Measurements from ENCODE around the gene ELMO3. TPM values are rescaled to one million over a fixed set of nuclear protein-coding genes. Genes with fewer than 3 reads are reported as not detected.

ELMO3 gene
- total RNA-seq, 1 donor, result 0.09 TPM

DNA sequence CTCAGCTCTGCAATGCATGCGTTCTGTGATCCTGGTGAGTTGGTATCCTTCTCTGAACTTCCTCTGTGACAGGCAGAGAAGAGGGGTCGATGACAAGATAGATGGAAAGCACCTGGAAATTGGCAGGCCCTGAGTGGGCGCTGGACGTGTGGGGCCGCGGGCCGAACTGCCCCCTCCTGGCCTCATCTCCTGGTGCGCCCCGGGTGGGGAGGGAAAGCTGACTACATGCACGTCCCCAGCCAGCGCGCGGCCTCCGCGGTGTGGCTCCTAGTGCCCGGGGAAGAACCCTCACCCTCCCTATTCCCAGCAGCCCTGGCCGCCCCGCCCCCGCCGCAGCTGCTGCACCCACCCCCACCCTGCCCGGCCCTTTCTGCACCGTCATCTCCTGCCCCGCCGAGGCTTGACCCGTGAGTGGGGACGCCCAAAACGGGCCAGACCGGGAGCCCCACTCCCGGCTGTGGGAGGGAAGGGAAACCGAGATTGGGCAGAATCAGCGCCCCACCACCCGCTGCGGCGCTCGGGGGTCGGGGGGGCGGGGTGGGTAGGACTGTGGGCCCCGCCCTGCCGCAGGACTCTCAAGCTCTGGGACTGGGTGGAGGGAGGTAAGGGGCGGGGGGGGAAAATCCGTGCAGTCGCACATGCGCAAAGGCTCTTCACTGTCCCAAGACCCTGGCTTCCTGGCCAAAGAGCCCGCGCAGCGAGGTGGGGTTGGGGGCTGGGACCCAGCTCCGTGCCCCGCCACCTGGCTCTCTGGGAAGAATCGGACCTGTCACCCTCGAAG, 28.6 kb upstream of the ELMO3 start, which contains the start of gene NOL3:
Gene NOL3 (plus strand): TSS at position 371 of the 781 bp plus-strand sequence.
- TF ChIP-seq, protein P1, sequence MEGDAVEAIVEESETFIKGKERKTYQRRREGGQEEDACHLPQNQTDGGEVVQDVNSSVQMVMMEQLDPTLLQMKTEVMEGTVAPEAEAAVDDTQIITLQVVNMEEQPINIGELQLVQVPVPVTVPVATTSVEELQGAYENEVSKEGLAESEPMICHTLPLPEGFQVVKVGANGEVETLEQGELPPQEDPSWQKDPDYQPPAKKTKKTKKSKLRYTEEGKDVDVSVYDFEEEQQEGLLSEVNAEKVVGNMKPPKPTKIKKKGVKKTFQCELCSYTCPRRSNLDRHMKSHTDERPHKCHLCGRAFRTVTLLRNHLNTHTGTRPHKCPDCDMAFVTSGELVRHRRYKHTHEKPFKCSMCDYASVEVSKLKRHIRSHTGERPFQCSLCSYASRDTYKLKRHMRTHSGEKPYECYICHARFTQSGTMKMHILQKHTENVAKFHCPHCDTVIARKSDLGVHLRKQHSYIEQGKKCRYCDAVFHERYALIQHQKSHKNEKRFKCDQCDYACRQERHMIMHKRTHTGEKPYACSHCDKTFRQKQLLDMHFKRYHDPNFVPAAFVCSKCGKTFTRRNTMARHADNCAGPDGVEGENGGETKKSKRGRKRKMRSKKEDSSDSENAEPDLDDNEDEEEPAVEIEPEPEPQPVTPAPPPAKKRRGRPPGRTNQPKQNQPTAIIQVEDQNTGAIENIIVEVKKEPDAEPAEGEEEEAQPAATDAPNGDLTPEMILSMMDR (IDR thresholded peaks at IDR 0.05; ENCODE audit: insufficient read depth, low read length), result no peak
- DNase-seq (ENCODE audit: low read depth), result peak; percentile 85
- peak within 1 kb of the TSS; percentile 65 for H3K4me3 ChIP-seq (ENCODE audit: low read depth, low read length)

DNA sequence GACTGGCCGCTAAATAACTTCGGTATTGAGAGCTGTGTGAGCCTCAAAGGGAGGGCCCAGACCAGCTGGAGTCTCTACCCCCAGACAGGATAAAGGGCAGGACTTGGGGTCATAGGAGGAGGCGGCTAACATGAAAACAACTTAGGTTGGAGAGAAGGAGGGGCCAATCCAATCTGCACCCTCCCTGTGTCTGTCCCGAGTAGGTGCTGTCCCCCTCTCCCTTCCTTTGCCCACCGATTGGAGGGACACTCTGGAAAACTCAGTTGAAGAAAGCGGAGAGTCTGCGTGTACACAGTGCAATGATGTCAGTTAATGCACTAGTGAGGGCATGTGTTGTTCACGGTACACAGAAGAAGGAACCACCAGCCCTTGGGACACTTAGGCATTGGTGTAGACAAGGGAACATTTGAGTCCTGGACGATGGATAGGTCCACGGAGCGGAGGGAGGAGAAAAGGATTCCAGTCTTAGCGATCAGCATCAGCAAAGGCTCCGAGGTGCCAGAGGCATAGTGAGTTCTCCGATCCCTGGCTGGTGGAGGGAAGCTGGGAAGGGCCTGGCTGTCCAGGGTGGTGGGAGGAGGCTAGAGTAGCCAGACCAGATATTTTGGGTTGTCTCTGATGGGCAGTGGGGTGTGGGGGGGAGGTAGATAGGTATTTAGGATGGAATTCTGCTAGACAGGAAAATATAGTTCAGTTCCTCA, 27.8 kb upstream of the ELMO3 start:
- H3K4me3 ChIP-seq (ENCODE audit: low read depth, low read length), result peak overlapping the region; percentile 65
- TF ChIP-seq, protein P1 (IDR thresholded peaks at IDR 0.05; ENCODE audit: insufficient read depth, low read length), result no peak
- peak; percentile 43 for DNase-seq (ENCODE audit: low read depth)

DNA sequence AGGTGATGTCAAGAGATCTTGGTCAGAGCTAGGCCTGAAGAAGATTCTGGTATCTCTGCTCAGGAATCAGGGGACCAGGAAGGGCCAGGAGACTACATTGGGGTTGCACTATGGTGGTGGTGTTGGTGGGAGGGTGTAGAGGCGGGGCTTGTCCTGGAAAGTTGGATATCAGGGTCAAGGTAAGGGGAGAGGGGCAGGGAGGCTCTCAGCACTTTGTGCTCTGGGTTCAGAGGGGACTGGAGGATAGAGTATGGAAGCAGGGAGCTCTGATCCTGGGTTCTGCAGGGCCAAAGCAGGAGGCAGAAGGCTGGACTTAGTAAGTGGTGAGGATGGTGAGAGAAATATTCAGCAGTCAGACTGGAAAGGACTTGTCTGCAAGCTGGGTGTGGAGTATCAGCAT, 25.6 kb upstream of the ELMO3 start:
- TF ChIP-seq, protein P1 (IDR thresholded peaks at IDR 0.05; ENCODE audit: insufficient read depth, low read length), result no peak
- H3K4me3 ChIP-seq (ENCODE audit: low read depth, low read length), result peak overlapping the region; percentile 55
- no peak for DNase-seq (ENCODE audit: low read depth)

DNA sequence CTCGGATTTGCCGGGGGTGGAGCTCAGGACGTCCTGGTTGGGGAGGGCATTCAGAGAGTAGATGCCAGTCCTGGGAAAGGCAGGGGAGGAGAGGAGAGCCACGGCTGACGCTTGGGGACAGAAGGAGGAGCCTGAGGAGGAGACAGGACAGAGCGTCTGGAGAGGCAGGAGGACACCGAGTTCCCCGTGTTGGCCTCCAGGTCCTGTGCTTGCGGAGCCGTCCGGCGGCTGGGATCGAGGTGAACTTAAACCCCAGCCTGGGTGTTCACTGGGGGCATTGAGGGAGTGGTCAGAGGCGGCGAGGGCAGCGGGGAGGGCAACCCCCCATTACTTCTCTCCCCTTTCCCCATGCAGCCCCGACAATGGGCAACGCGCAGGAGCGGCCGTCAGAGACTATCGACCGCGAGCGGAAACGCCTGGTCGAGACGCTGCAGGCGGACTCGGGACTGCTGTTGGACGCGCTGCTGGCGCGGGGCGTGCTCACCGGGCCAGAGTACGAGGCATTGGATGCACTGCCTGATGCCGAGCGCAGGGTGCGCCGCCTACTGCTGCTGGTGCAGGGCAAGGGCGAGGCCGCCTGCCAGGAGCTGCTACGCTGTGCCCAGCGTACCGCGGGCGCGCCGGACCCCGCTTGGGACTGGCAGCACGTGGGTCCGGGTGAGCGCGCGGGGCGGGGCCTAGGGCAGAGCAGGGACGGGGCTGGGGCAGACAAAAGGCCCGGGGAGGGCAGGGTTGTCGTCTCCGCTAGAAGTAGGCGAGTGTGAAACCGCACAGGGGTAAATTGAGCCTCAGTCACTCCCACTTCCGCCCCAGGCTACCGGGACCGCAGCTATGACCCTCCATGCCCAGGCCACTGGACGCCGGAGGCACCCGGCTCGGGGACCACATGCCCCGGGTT, 24.9 kb upstream of the ELMO3 start:
- TF ChIP-seq, protein P1 (IDR thresholded peaks at IDR 0.05; ENCODE audit: insufficient read depth, low read length), result peak; percentile 14
- DNase-seq (ENCODE audit: low read depth), result peak; percentile 72

DNA sequence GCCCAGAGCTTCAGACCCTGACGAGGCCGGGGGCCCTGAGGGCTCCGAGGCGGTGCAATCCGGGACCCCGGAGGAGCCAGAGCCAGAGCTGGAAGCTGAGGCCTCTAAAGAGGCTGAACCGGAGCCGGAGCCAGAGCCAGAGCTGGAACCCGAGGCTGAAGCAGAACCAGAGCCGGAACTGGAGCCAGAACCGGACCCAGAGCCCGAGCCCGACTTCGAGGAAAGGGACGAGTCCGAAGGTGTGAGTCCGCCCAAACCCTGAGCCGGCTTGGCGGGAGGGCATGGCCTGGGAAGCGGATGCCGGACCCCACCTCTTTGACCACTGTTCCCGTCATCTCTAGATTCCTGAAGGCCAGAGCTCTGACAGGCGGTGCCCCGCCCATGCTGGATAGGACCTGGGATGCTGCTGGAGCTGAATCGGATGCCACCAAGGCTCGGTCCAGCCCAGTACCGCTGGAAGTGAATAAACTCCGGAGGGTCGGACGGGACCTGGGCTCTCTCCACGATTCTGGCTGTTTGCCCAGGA, 24.2 kb upstream of the ELMO3 start:
- no peak for DNase-seq (ENCODE audit: low read depth)
- TF ChIP-seq, protein P1 (IDR thresholded peaks at IDR 0.05; ENCODE audit: insufficient read depth, low read length), result no peak
- peak overlapping the region; percentile 55 for H3K4me3 ChIP-seq (ENCODE audit: low read depth, low read length)

More for the DNA sequence above, 24.9 kb upstream of the ELMO3 start:
- H3K4me3 ChIP-seq (ENCODE audit: low read depth, low read length), result peak overlapping the region; percentile 55

DNA sequence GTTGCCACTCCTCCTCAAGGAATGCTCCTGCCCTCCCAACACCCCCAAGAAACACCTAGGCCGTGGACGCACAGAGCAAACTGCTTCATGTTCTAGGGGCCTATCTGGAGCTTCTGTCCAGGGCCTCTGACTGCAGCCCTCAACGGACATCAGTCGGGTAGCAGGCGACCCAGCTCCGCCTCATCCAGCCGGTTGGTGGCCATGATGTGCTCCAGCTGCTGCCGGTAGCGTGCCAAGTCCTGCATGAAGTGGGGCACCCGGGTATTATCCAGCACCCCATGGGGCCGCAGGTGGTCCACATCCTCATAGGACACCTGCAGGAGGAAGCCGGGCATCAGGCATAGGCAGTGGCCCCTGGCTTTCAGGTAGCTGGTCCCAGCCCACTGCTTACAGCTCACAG, 22.3 kb upstream of the ELMO3 start:
- DNase-seq (ENCODE audit: low read depth), result no peak
- TF ChIP-seq, protein P1 (IDR thresholded peaks at IDR 0.05; ENCODE audit: insufficient read depth, low read length), result no peak
- no peak overlapping the region for H3K4me3 ChIP-seq (ENCODE audit: low read depth, low read length)

Data from fibroblast of the aortic adventitia (primary cell).